ENCODE data around the gene CEP97.
"Not testable (repeated sequence)": the region's sequence is repeated elsewhere in the genome, so short reads cannot be mapped to it uniquely, and the experiment has no call there.

The CEP97 gene

GRCh38 chr3:101701696-101702634 is 22.4 kb upstream of the CEP97 start:
- DNase-seq (ENCODE audit: low read depth), result no peak

GRCh38 chr3:101702726-101703125 is 21.7 kb upstream of the CEP97 start:
- no peak for DNase-seq (ENCODE audit: low read depth)

GRCh38 chr3:101703169-101703568 is 21.2 kb upstream of the CEP97 start:
- no peak for DNase-seq (ENCODE audit: low read depth)

GRCh38 chr3:101704639-101705038 is 19.8 kb upstream of the CEP97 start:
- not testable (repeated sequence) for DNase-seq (ENCODE audit: low read depth)

- no peak for DNase-seq (ENCODE audit: low read depth)
Measured at GRCh38 chr3:101709126-101709525, 15.3 kb upstream of the CEP97 start.

- no peak for DNase-seq (ENCODE audit: low read depth)
Measured at GRCh38 chr3:101718455-101718854, 6.0 kb upstream of the CEP97 start.

- DNase-seq (ENCODE audit: low read depth), result no peak
Measured at GRCh38 chr3:101719604-101720185, 4.7 kb upstream of the CEP97 start.

- no peak for DNase-seq (ENCODE audit: low read depth)
Measured at GRCh38 chr3:101720851-101721840, 3.3 kb upstream of the CEP97 start.

GRCh38 chr3:101722394-101723173 is 1.8 kb upstream of the CEP97 start:
- no peak for DNase-seq (ENCODE audit: low read depth)

- no peak for DNase-seq (ENCODE audit: low read depth)
Measured at GRCh38 chr3:101725194-101725889, 928 bp downstream of the CEP97 start.

GRCh38 chr3:101725890-101726275 is 1.5 kb downstream of the CEP97 start:
- DNase-seq (ENCODE audit: low read depth), result no peak

- DNase-seq (ENCODE audit: low read depth), result no peak
Measured at GRCh38 chr3:101729586-101729985, 5.2 kb downstream of the CEP97 start.

GRCh38 chr3:101730839-101731238 is 6.4 kb downstream of the CEP97 start:
- no peak for DNase-seq (ENCODE audit: low read depth)

- DNase-seq (ENCODE audit: low read depth), result no peak
Measured at GRCh38 chr3:101732240-101732641, 7.8 kb downstream of the CEP97 start.

GRCh38 chr3:101735833-101736232 is 11.4 kb downstream of the CEP97 start:
- no peak for DNase-seq (ENCODE audit: low read depth)

GRCh38 chr3:101741914-101742313 is 17.5 kb downstream of the CEP97 start:
- DNase-seq (ENCODE audit: low read depth), result not testable (repeated sequence)

- no peak for DNase-seq (ENCODE audit: low read depth)
Measured at GRCh38 chr3:101744811-101745210, 20.4 kb downstream of the CEP97 start.

- DNase-seq (ENCODE audit: low read depth), result not testable (repeated sequence)
Measured at GRCh38 chr3:101745934-101746333, 21.5 kb downstream of the CEP97 start.

GRCh38 chr3:101753386-101754113 is 29.1 kb downstream of the CEP97 start:
- DNase-seq (ENCODE audit: low read depth), result not testable (repeated sequence)

- DNase-seq (ENCODE audit: low read depth), result no peak
Measured at GRCh38 chr3:101758224-101758623, 33.8 kb downstream of the CEP97 start.
